Regular cardiac myocyte (primary cell): ENCODE measurements around the gene TTC4. TPM values are rescaled to one million over a fixed set of nuclear protein-coding genes. Genes with fewer than 3 reads are reported as not detected.

ENCODE experiments used
- total RNA-seq: library from RNA; depleted of rRNA; stranded (reverse); fragments of >200 nt; gene quantifications from 2 replicates; pipeline ENCODE4 v1.2.3, GENCODE V29; 2014

TTC4 gene
- total RNA-seq: 25.4 and 30.9 TPM in 2 replicates

GRCh38 chr1:54715493-54716298 lies at the start of gene TTC4:
TSS of gene TTC4 (plus strand) at chr1:54715861. CDS start at chr1:54715909, 48 bp downstream.

GRCh38 chr1:54764133-54764921 lies 48.7 kb downstream of the TTC4 start, which contains the start of gene PARS2:
TSS of gene PARS2 (minus strand) at chr1:54764523. CDS start at chr1:54759161, 5,362 bp downstream.

Other genes starting within 250 kb of the TTC4 start
- gene ACOT11, start 167.6 kb upstream of the TTC4 start, total RNA-seq: 2.3 and 4.4 TPM in 2 replicates
- not detected in 2 replicates for gene FAM151A, start 92.3 kb upstream of the TTC4 start, total RNA-seq
- gene MROH7, start 74.1 kb upstream of the TTC4 start, total RNA-seq: 0.28 TPM in 1 of 2 replicates, not detected in the other
- gene PARS2, start 48.7 kb downstream of the TTC4 start, total RNA-seq: 4.4 and 5.1 TPM in 2 replicates
- gene TTC22, start 85.5 kb downstream of the TTC4 start, total RNA-seq: not detected in 2 replicates
- 46.2 and 97.6 TPM in 2 replicates for gene DHCR24, start 171.3 kb downstream of the TTC4 start, total RNA-seq